ENCODE results near the gene STT3B. TPM values are rescaled to one million over a fixed set of nuclear protein-coding genes. Genes with fewer than 3 reads are reported as not detected.

STT3B gene
- total and polyA plus RNA-seq, 12 donors = 37.7 to 113 (median 92.3) TPM

DNA sequence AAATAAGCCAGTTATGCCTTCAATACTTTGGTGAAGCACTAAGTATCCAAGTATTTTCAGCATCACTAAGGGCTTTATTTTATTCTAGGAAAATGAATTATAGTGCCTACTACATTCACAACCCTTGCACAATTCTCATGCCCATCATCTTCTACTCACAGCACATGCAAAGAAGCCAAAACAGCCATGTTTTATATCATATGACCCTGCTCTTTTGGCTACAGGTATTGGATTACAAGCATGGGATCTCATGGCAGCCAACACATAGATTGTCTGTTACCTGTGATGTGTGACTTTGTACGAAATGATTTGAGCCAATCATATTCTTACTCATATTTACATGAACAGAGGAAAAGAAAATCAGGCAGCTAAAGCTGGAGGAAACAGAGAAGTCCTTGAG lies 38.6 kb downstream of the STT3B start:
- TF ChIP-seq, protein P1, sequence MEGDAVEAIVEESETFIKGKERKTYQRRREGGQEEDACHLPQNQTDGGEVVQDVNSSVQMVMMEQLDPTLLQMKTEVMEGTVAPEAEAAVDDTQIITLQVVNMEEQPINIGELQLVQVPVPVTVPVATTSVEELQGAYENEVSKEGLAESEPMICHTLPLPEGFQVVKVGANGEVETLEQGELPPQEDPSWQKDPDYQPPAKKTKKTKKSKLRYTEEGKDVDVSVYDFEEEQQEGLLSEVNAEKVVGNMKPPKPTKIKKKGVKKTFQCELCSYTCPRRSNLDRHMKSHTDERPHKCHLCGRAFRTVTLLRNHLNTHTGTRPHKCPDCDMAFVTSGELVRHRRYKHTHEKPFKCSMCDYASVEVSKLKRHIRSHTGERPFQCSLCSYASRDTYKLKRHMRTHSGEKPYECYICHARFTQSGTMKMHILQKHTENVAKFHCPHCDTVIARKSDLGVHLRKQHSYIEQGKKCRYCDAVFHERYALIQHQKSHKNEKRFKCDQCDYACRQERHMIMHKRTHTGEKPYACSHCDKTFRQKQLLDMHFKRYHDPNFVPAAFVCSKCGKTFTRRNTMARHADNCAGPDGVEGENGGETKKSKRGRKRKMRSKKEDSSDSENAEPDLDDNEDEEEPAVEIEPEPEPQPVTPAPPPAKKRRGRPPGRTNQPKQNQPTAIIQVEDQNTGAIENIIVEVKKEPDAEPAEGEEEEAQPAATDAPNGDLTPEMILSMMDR (IDR thresholded peaks at IDR 0.05) = no peak
- H3K4me1 ChIP-seq = peaks cover 0 to 77% (median 60%) of the 10 kb centered on the region in 9 donors
- H3K36me3 ChIP-seq = no peaks in the 10 kb centered on the region
- DNase-seq = no peak
- ATAC-seq = no peak
- WGBS, 2 donors = 83 to 92% methylated on average over 1 of the region's 1 CpG
- H3K27me3 ChIP-seq = no peaks in the 10 kb centered on the region
- H3K9me3 ChIP-seq = no peaks in the 10 kb centered on the region
- no peak overlapping the region for H3K4me3 ChIP-seq
- intact Hi-C loops (cut with DNase I) = no loop called here
- no peak overlapping the region for H3K27ac ChIP-seq

DNA sequence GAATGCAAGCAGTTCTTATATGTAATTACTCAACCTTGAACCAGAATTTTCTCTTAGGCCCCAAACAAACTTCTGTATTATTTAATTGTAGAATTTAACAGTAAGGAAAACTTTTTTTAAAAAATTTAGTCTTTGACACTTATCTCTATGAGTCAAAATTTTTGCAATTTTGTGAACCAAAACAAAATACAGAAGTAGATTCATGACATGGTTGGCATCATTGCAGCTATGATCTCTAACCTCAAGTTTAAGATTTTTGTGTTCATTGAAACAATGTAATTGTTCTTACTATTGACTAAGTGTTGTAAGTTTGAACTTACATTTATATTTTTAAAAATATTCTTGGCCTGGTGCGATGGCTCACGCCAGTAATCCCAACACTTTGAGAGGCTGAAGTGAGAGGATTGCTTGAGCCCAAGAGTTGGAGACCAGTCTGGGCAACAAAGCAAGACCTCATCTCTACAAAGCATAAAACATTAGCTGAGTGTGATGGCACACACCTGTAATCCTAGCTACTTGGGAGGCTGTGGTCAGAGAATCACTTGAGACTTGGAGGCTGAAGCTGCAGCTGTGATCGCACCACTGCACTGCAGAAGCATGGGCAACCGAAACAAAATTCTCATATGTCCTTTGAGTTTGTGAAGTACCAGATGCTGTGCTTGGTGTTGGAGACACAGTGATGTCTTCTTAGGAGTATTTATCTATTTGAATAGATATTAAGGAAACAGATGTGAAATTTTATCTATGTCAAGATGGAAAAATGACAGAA lies 39.7 kb downstream of the STT3B start:
- no peak for ATAC-seq
- H3K4me3 ChIP-seq = no peak overlapping the region
- TF ChIP-seq, protein P1 (IDR thresholded peaks at IDR 0.05) = no peak
- intact Hi-C loops (cut with DNase I) = no loop called here
- WGBS, 2 donors = 96 to 98% methylated on average over 4 of the region's 4 CpGs
- H3K4me1 ChIP-seq = peaks cover 0 to 77% (median 56%) of the 10 kb centered on the region in 9 donors
- no peaks in the 10 kb centered on the region for H3K9me3 ChIP-seq
- H3K36me3 ChIP-seq = peaks cover 0 to 10% (median 0%) of the 10 kb centered on the region in 9 donors
- no peak for DNase-seq
- H3K27me3 ChIP-seq = no peaks in the 10 kb centered on the region
- H3K27ac ChIP-seq = no peak overlapping the region

DNA sequence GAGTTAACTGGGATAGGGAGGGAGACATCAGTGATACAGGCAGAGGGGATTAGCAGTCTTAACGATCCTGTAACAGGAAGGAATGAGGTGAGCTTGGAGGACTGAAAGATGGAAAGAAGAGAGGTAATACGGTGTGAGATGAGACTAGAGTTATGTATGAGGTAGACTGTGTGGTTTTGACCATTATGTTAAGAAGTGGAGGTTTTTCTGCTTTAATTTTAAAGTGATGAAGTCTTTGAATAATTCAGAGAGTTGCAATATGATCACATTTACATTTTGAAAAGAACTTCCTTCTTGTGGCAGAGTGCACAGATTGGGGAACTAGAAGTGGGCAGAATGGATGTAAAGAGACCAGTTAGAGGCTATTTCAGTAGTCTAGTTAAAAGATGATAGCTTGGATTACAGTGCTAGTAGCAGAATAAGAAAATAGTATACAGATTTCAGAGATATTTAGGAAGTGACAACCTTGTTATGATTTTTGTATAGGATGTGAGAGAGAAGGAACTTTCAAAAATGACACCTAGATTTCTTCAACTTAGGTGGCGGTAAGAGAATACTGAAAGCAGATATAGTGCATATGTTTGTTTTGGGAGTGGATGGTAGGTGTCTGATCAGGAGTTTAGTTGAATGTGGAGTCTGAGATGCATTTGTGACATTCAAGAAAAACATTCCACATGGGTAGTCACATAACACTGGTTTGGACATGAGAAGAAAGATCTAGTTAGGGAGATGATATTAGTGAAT lies 40.5 kb downstream of the STT3B start:
- intact Hi-C loops (cut with DNase I) = no loop called here
- H3K4me1 ChIP-seq = peaks cover 0 to 85% (median 57%) of the 10 kb centered on the region in 9 donors
- DNase-seq = no peak
- no peaks in the 10 kb centered on the region for H3K27me3 ChIP-seq
- 70% methylated on average over 3 of the region's 3 CpGs for WGBS, 2 donors
- ATAC-seq = no peak
- peaks cover 0 to 12% (median 0%) of the 10 kb centered on the region in 9 donors for H3K36me3 ChIP-seq
- no peak overlapping the region for H3K27ac ChIP-seq
- TF ChIP-seq, protein P1 (IDR thresholded peaks at IDR 0.05) = no peak
- no peaks in the 10 kb centered on the region for H3K9me3 ChIP-seq
- H3K4me3 ChIP-seq = no peak overlapping the region

DNA sequence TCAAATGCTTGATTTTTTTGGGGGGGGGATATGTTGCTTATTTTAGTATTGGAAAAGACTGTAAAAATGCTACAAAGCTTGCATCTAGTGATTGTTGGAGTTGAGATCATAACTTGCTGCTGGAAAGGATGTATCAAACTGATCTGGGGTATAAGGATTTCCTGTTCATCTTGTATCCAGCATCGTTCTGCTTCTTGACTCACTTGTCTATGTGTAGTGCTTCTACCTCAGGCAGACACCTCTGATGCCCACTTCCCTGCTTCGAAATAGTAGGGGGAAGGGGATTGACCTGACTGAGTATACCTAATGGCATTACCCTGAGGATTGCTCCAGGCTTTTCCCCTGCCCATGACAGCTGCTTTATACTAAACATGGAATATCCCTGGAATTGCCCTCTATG lies 42.7 kb downstream of the STT3B start:
- Histone ChIP-seq H3K4me3 (no peak overlapping the region), H3K27ac (no peak overlapping the region), H3K27me3 (no peaks in the 10 kb centered on the region), H3K36me3 (peaks cover 0 to 20% (median 0%) of the 10 kb centered on the region in 9 donors), H3K9me3 (no peaks in the 10 kb centered on the region), H3K4me1 (peaks cover 2 to 93% (median 58%) of the 10 kb centered on the region in 9 donors)
- TF ChIP-seq, protein P1 (IDR thresholded peaks at IDR 0.05) = no peak
- intact Hi-C loops (cut with DNase I) = no loop called here
- 59 to 61% methylated on average over 2 of the region's 2 CpGs for WGBS, 2 donors
- ATAC-seq = no peak
- DNase-seq = no peak
